ENCODE data around the gene TMCO2.

DNA sequence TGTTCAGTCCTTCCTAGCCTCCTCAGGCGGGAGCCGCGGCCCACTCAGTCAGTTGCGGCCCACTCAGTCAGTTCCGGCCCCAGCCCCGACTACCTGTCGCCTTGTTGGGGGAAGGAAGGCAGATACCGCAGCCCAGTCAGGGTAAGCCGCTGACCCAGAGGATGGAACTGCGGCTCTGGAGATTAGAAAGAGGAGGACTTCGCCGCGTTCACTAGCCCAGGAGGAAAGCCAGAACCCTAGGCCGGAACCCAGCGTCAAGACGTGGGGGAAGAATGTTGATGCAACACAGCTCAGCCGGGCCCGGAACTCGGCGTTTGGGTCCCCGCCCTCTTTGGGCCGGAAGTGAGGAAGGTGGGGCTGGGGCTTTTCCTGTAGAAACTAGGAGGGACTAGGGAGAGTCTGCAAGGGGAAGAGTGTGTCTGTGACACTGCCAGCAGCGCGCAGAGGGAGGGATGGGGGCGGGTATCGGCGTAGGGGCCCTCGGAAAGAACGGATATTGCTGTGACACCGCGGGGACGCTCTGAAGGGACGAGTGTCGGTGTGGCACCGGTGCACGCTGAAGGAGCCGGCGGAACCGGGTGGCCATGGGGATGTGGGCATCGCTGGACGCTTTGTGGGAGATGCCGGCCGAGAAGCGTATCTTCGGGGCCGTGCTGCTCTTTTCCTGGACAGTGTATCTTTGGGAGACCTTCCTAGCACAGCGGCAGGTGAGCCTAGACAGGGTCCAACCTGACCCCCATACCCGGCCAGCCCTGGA is 10.1 kb downstream of the TMCO2 start, which contains the start of gene ZMPSTE24:
- TF ChIP-seq, protein P1, sequence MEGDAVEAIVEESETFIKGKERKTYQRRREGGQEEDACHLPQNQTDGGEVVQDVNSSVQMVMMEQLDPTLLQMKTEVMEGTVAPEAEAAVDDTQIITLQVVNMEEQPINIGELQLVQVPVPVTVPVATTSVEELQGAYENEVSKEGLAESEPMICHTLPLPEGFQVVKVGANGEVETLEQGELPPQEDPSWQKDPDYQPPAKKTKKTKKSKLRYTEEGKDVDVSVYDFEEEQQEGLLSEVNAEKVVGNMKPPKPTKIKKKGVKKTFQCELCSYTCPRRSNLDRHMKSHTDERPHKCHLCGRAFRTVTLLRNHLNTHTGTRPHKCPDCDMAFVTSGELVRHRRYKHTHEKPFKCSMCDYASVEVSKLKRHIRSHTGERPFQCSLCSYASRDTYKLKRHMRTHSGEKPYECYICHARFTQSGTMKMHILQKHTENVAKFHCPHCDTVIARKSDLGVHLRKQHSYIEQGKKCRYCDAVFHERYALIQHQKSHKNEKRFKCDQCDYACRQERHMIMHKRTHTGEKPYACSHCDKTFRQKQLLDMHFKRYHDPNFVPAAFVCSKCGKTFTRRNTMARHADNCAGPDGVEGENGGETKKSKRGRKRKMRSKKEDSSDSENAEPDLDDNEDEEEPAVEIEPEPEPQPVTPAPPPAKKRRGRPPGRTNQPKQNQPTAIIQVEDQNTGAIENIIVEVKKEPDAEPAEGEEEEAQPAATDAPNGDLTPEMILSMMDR (IDR thresholded peaks at IDR 0.05), result no peak
- no peak for TF ChIP-seq POLR2A (IDR thresholded peaks at IDR 0.05)
